Measurements from ENCODE around the gene NASP. TPM values are rescaled to one million over a fixed set of nuclear protein-coding genes. Genes with fewer than 3 reads are reported as not detected.

NASP gene
- total RNA-seq, 4 donors from 2014 or later = 25.5 to 32.7 (median 27.3) TPM

DNA sequence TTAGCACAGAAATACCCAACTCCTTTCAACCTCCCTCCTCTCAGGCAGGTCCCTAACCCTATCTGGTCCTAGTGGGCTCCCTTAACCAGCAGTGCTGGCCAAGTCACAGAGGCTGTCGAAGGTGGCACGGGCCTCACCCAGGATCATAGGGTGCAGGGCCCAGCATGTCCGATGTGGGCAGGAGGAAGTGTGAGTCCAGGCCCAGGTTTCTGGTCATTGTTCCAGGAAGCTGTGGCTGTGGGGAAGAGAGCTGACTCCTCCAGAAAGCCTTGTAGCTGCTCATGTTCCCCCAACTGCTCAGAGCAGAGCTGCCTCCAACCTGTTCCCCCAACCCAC, 37.6 kb downstream of the NASP start:
- intact Hi-C loops (cut with DNase I; ENCODE audit: low total_unique reads) (no loop called here), in situ Hi-C loops (cut with MboI; ENCODE audit: low sequenced_read_pairs in 4 of 4) (no loop called here)
- Histone ChIP-seq H3K27ac (peak overlapping the region; percentile 63 to 79 (median 70)), H3K4me1 (peaks cover 0 to 23% of the 10 kb centered on the region in 2 donors), H3K4me3 (no peak overlapping the region), H3K36me3 (peaks cover 0 to 51% of the 10 kb centered on the region in 2 donors), H3K9me3 (no peaks in the 10 kb centered on the region), H3K27me3 (no peaks in the 10 kb centered on the region)
- ATAC-seq = no peak
- TF ChIP-seq, protein P1, sequence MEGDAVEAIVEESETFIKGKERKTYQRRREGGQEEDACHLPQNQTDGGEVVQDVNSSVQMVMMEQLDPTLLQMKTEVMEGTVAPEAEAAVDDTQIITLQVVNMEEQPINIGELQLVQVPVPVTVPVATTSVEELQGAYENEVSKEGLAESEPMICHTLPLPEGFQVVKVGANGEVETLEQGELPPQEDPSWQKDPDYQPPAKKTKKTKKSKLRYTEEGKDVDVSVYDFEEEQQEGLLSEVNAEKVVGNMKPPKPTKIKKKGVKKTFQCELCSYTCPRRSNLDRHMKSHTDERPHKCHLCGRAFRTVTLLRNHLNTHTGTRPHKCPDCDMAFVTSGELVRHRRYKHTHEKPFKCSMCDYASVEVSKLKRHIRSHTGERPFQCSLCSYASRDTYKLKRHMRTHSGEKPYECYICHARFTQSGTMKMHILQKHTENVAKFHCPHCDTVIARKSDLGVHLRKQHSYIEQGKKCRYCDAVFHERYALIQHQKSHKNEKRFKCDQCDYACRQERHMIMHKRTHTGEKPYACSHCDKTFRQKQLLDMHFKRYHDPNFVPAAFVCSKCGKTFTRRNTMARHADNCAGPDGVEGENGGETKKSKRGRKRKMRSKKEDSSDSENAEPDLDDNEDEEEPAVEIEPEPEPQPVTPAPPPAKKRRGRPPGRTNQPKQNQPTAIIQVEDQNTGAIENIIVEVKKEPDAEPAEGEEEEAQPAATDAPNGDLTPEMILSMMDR (IDR thresholded peaks at IDR 0.05 in 4 of 5, conservative IDR thresholded peaks at IDR 0.05 in 1 of 5) = no peak
- no peak for TF ChIP-seq POLR2A (IDR thresholded peaks at IDR 0.05)
- no peak for DNase-seq

DNA sequence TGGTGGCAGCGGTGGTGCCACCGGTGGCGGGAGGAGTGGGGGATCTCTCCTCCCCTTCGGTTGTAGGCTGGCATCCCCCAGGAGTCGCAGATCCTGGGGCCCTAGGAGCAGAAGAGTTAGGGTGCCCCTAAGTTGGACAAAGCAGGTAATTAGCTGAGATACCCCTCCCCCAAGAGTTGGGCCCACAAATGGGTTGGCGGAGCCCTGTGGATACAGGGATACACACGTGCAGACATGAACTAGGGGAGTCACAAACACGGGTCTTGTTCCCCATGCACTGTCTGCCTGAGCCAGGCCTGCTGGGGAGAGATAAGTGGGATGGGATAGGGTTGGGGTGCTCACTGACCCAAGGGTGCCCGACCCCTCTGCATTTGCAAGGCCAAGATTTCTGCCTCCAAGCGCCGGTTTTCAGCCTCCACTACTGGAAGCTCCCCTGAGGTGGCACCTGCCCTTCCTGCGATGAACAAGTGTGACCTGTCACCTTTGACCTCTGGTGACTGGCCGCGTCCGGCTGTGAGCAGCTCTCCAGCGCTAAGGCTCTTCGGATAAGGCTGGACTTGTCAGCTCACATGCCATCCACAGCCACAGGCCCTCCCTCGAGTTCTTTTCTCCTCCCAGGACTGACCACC, 38.2 kb downstream of the NASP start:
- Histone ChIP-seq H3K36me3 (peaks cover 0 to 51% of the 10 kb centered on the region in 2 donors), H3K9me3 (no peaks in the 10 kb centered on the region), H3K4me1 (peaks cover 0 to 23% of the 10 kb centered on the region in 2 donors), H3K4me3 (peak overlapping the region in 2 of 4 donors; percentile 32 to 33), H3K27ac (peak overlapping the region; percentile 63 to 79 (median 70)), H3K27me3 (no peaks in the 10 kb centered on the region)
- TF ChIP-seq, protein P1 (IDR thresholded peaks at IDR 0.05 in 4 of 5, conservative IDR thresholded peaks at IDR 0.05 in 1 of 5) = no peak
- TF ChIP-seq POLR2A (IDR thresholded peaks at IDR 0.05) = no peak
- in situ Hi-C loops (cut with MboI; ENCODE audit: low sequenced_read_pairs in 4 of 4) (no loop called here), intact Hi-C loops (cut with DNase I; ENCODE audit: low total_unique reads) (no loop called here)
- DNase-seq (no peak), ATAC-seq (no peak)

DNA sequence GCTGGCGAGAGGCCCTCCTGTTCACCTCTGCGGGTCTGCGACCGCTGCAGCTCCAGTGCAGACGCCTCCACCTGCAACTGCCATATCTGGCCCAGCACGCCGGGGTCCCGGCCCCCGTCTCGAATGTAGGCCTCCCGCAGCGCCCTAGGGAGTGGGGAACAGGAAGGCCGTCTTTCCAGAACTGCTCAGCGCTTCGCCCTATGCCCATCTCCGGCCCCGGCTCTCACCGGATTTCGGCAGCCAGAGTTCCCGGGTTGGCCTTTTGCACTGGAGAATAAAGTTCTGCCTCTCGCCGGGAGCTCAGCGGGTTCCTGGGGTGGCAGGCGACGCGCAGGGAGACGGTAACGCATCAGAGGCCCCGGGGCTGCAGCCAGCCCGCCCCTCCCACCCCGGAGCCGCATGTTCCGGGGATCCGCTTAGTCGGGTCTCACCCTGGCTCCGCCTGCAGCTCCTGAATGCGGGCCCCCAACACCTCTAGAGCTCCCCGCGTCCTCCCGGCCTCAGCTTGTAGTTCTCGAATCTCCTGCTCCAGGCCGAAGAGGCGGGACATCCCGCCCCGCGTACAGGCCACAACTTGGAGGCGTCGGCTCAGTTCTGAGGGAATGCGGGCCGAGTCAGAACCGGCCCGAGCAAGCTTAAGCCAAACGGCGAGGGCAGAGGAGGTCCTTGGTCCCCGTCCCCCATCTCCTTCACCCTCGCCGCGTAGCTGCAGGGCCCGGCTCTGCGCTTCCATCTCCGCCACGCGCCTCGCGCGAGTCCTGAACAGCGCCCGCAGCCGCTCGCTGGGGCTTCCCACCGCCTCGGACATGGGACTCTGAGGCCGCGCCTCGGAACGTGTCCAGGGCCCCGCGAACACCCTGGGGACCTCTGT, 38.9 kb downstream of the NASP start:
- no peak for TF ChIP-seq POLR2A (IDR thresholded peaks at IDR 0.05)
- TF ChIP-seq, protein P1 (IDR thresholded peaks at IDR 0.05 in 4 of 5, conservative IDR thresholded peaks at IDR 0.05 in 1 of 5) = no peak
- intact Hi-C loops (cut with DNase I; ENCODE audit: low total_unique reads) = no loop called here
- Histone ChIP-seq H3K9me3 (no peaks in the 10 kb centered on the region), H3K27ac (peak overlapping the region; percentile 12 to 79 (median 70)), H3K4me1 (peaks cover 0 to 23% of the 10 kb centered on the region in 2 donors), H3K27me3 (no peaks in the 10 kb centered on the region), H3K4me3 (peak overlapping the region; percentile 25 to 33 (median 28)), H3K36me3 (peaks cover 3 to 51% of the 10 kb centered on the region in 2 donors)
- ATAC-seq = no peak
- in situ Hi-C loops (cut with MboI; ENCODE audit: low sequenced_read_pairs in 4 of 4) = no loop called here
- no peak for DNase-seq

DNA sequence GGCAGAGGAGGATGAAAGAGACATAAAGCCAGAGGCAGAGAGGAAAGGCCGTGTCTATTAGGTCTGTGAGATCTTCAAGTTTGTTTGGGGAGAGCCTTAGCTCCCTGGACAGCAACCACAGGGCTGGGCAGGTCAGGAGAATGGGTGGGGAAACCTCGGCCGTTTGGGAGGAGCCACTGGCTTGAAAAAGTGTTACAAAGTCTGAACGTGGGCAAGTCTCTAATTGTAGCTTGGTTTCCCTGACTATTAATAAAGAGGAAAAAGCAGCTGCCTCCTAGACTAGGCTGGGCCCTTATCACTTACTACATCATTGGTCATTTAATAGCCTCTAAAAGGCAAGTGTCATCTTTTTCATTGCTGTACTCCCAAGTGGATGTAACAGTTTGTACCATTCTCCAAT, 40.1 kb downstream of the NASP start, which contains the start of gene CCDC17:
Gene CCDC17 (minus strand): TSS at position 83 of the 400 bp plus-strand sequence. CDS start 145 bp downstream, outside the sequence.
- in situ Hi-C loops (cut with MboI; ENCODE audit: low sequenced_read_pairs in 4 of 4) (no loop called here), intact Hi-C loops (cut with DNase I; ENCODE audit: low total_unique reads) (no loop called here)
- Histone ChIP-seq H3K27me3 (no peaks in the 10 kb centered on the region), H3K36me3 (peaks cover 3 to 51% of the 10 kb centered on the region in 2 donors), H3K27ac (peak within 1 kb of the TSS; percentile 36 to 79 (median 70)), H3K4me1 (peaks cover 0 to 23% of the 10 kb centered on the region in 2 donors), H3K4me3 (peak within 1 kb of the TSS; percentile 25 to 33 (median 28)), H3K9me3 (no peaks in the 10 kb centered on the region)
- TF ChIP-seq POLR2A (IDR thresholded peaks at IDR 0.05) = no peak
- TF ChIP-seq, protein P1 (IDR thresholded peaks at IDR 0.05 in 4 of 5, conservative IDR thresholded peaks at IDR 0.05 in 1 of 5) = no peak
- DNase-seq (no peak), ATAC-seq (peak; percentile 60 to 67)
